ENCODE measurements around the gene BTNL9. TPM values are rescaled to one million over a fixed set of nuclear protein-coding genes. Genes with fewer than 3 reads are reported as not detected.
A peak's percentile ranks its signal among the peaks of the same experiment; 100 is the strongest.

The BTNL9 gene
- total RNA-seq, 1 experiment from 2014 or later: 0.48 TPM

- no peak for DNase-seq (ENCODE audit: low read depth, low spot score)
- in situ Hi-C loops (cut with HindIII; ENCODE audit: low pct_unique_long_range_greater_than_20kb, low sequenced_read_pairs): no loop called here
Measured at GRCh38 chr5:181054871-181055459, 14.9 kb downstream of the BTNL9 start.

GRCh38 chr5:181056431-181056830 is 16.4 kb downstream of the BTNL9 start:
- DNase-seq (ENCODE audit: low read depth, low spot score): no peak
- in situ Hi-C loops (cut with HindIII; ENCODE audit: low pct_unique_long_range_greater_than_20kb, low sequenced_read_pairs): no loop called here

- DNase-seq (ENCODE audit: low read depth, low spot score): no peak
- in situ Hi-C loops (cut with HindIII; ENCODE audit: low pct_unique_long_range_greater_than_20kb, low sequenced_read_pairs): no loop called here
Measured at GRCh38 chr5:181058321-181058720, 18.3 kb downstream of the BTNL9 start.

DNA sequence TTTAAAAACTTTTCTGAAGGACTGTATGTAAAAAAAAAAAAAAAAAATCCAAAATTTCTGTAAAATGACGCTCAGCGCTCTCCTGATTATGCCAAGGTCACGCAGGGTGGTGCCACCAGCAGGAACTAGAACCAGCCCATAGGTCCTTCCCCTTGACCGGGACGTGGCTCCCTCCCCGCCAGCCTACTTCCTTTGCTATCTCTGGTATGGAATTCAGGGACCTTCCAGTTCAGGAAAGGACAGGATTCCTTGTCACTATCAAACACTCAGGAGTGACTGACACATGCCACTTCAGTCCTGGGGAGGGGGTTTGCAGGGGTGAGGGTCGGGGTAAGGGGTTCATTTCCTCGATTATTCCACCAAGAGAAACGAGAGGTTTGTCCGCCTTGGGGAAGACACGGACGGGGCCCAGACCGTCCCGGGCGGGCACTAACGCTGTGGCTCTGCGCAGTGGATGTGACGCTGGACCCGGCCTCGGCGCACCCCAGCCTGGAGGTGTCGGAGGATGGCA is 18.8 kb downstream of the BTNL9 start:
- in situ Hi-C loops (cut with HindIII; ENCODE audit: low pct_unique_long_range_greater_than_20kb, low sequenced_read_pairs): no loop called here
- DNase-seq (ENCODE audit: low read depth, low spot score): no peak

GRCh38 chr5:181059297-181060230 is 19.5 kb downstream of the BTNL9 start:
- in situ Hi-C loops (cut with HindIII; ENCODE audit: low pct_unique_long_range_greater_than_20kb, low sequenced_read_pairs): no loop called here
- no peak for DNase-seq (ENCODE audit: low read depth, low spot score)

DNA sequence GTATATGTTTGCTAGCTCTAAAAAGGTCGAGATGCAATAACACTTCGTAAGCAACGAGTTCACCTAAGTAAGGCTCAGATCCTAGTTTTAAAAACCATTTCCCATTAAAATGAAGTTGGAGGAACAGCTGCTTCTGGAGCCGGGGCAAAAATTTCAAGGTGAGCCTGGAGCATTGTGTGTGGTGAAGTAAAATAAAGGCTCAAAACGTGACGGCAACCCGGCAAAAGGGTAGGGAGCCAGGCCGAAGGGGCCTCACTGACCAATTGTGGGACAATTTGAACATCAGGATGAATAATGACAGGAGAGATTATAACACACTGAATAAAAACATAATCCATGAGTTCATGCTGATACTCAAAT is 20.1 kb downstream of the BTNL9 start:
- DNase-seq (ENCODE audit: low read depth, low spot score): no peak
- in situ Hi-C loops (cut with HindIII; ENCODE audit: low pct_unique_long_range_greater_than_20kb, low sequenced_read_pairs): no loop called here

DNA sequence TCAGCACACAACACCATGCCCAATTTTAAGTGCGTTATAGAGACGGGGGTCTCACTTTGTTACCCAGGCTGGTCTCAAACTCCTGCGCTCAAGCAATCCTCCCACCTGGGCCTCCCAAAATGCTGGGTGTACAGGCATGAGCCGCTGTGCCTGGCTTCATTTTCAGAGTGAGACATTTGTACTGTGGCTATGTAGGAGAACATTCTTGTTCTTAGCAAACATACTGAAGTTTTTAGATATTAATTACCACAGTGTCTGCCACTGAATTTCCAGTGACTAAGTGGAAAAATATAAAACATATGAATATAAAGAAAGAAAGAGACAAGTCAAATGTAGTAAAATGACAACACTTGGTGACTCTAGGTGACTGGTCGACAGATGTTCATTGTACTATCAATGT is 20.9 kb downstream of the BTNL9 start:
- in situ Hi-C loops (cut with HindIII; ENCODE audit: low pct_unique_long_range_greater_than_20kb, low sequenced_read_pairs): no loop called here
- no peak for DNase-seq (ENCODE audit: low read depth, low spot score)

DNA sequence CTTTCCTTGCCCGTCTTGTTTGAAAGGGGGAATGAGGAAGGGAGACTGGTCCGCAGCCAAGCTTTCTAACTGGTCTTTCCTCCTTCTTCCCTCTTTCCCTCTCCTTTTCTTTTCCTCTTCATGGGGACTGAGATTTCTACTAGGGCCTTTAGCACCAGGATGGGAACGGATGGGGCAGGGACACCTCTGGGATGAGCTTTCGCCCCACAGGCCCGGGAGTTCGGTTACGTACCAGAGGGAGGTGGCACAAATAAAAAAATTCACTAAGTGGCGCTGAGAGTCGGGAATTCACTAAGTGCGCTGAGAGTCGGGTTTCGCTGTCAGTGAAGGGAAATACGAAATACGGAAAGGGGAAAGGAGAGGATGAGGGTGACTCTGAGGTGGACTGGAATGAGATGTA is 21.6 kb downstream of the BTNL9 start:
- DNase-seq (ENCODE audit: low read depth, low spot score): no peak
- in situ Hi-C loops (cut with HindIII; ENCODE audit: low pct_unique_long_range_greater_than_20kb, low sequenced_read_pairs): no loop called here

- in situ Hi-C loops (cut with HindIII; ENCODE audit: low pct_unique_long_range_greater_than_20kb, low sequenced_read_pairs): no loop called here
- DNase-seq (ENCODE audit: low read depth, low spot score): no peak
Measured at GRCh38 chr5:181062631-181063030, 22.6 kb downstream of the BTNL9 start.

DNA sequence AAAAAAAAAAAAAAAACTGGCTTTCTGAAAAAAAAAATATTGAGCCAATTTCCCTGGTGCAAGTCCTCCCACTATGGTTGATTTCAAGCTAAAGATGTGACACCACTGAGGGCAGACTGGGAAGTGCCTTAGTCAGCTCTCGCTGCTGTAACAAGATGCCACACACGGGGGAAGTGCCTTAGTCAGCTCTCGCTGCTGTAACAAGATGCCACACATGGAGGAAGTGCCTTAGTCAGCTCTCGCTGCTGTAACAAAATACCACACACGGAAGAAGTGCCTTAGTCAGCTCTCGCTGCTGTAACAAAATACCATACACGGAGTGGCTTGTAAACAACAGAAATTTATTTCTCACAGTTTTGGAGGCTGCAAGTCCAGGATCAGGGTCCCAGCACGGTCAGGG is 23.4 kb downstream of the BTNL9 start:
- no peak for DNase-seq (ENCODE audit: low read depth, low spot score)
- in situ Hi-C loops (cut with HindIII; ENCODE audit: low pct_unique_long_range_greater_than_20kb, low sequenced_read_pairs): no loop called here

GRCh38 chr5:181064987-181065386 is 24.9 kb downstream of the BTNL9 start:
- in situ Hi-C loops (cut with HindIII; ENCODE audit: low pct_unique_long_range_greater_than_20kb, low sequenced_read_pairs): no loop called here
- no peak for DNase-seq (ENCODE audit: low read depth, low spot score)

DNA sequence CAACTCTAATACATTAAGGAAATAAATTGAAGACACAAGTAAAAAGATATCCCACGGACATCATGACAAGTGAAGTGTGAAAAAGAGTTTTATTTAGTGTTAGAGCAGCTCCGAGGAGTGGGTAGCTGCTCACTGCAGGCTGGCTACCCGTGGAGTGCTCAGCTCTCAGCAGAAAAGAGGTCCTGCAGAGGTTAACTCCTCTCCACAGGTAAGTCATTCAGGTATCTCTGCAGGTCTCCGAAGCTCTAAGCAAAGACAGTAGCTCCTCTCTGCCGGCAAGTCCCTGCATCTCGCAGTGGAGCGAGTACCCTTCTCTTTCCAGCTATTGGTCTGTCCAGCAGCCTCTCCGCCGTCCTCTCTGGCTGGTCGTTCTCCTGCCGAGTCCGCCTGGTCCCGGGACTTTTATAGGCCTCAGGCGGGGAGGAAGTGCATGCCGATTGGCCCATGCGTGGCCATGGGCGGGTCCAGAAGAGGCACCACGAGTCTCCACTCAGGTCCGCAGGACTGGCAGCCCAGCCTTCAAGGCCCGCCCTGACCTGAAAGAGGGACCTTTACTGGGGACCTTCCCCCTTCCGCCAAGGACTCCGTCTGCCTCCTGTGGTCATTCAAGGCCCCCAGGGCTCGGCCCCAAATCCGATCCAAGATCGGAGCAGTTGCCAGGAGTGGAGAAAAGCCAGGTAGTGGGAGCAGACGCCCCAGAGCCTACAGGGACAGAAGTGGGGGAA is 29.9 kb downstream of the BTNL9 start:
- peak; percentile 27 for DNase-seq (ENCODE audit: low read depth, low spot score)
- in situ Hi-C loops (cut with HindIII; ENCODE audit: low pct_unique_long_range_greater_than_20kb, low sequenced_read_pairs): no loop called here

DNA sequence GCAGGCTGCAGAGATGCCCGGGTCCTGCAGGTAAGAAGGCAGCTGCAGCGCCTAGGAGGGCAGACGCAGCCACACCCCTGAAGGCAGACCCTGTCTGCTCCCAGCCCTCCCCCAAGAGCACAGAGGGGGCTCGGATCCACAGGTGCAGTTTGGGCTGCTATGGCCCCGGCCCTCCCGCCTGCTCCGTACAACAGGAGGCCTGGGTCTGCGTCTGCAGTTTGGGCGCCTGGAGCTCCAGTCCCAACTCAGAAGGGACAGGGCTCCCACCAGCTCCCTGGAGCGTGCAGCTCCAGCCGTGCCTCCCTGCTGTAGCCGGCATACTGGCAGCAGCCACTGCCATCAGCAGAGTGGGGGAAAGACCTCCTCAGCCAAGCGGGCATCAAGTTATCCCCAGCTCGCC is 30.5 kb downstream of the BTNL9 start:
- DNase-seq (ENCODE audit: low read depth, low spot score): no peak
- in situ Hi-C loops (cut with HindIII; ENCODE audit: low pct_unique_long_range_greater_than_20kb, low sequenced_read_pairs): no loop called here

GRCh38 chr5:181071257-181071656 is 31.2 kb downstream of the BTNL9 start:
- DNase-seq (ENCODE audit: low read depth, low spot score): no peak
- in situ Hi-C loops (cut with HindIII; ENCODE audit: low pct_unique_long_range_greater_than_20kb, low sequenced_read_pairs): no loop called here

DNA sequence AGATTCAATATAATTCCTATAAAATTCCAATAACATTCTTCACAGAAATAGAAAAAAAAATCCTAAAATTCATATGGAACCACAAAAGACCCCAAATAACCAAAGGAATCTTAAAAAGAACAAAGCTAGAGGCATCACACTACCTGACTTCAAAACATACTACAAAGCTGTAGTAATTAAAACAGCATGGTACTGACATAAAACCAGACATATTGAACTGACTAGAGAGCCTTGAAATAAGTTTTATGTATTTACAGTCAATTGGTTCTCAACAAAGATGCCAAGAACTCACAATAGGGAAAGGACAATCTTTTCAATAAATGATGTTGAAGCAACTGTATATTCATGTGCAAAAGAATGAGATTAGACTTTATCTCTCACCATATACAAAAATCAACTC is 36.9 kb downstream of the BTNL9 start:
- no peak for DNase-seq (ENCODE audit: low read depth, low spot score)
- in situ Hi-C loops (cut with HindIII; ENCODE audit: low pct_unique_long_range_greater_than_20kb, low sequenced_read_pairs): no loop called here

DNA sequence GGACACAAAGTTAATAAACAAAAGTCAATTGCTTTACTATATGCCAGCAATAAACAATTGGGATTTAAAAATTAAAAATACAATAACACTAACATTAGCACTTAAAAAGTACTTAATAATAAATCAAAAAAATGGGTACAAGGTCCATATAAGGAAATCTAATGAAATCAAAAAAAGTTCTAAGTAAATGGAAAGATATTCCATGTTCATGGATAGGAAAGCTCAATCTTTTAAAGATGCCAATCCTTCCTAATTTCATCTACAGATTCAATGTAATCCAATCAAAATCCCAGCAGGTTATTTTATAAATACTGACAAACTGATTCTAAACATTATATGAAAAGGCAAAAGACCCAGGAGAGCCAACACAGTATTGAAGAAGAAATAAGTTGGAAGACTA is 41.9 kb downstream of the BTNL9 start:
- in situ Hi-C loops (cut with HindIII; ENCODE audit: low pct_unique_long_range_greater_than_20kb, low sequenced_read_pairs): no loop called here
- no peak for DNase-seq (ENCODE audit: low read depth, low spot score)

DNA sequence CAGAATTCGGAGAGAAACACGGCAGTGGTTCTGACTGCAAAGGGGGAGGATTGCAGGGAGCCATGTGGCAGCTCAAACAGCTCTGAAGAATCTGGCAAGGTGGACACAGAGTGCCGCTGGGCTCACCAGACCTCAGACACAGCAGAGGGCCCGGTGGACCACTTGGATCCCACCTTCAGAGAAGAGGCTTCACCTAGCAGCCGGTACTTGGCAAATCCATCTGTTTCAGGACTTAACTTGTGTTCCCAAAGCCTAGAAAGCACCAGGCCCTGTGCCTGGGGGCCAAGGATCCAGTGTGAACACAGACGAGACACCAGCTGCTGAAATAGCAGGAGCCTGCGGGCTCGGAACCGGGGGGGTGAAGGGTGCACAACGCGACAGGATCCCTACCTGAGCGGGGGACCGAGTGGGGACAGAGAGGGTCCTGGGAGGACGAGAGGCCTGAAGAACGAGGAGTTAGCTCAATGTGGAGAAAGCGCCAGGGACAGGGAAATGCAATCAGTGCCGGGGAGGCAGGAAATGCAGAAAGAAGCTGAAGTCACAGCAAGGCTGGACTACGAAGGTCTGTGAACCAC is 44.6 kb downstream of the BTNL9 start:
- in situ Hi-C loops (cut with HindIII; ENCODE audit: low pct_unique_long_range_greater_than_20kb, low sequenced_read_pairs): no loop called here
- no peak for DNase-seq (ENCODE audit: low read depth, low spot score)

All from SK-MEL-5 (cell line).